OCI-LY1 (cell line): ENCODE measurements around the gene PRRC2B.

Source experiments
- H2AFZ ChIP-seq: fragments of 200-600 bp; sonication (generic), shearing (Covaris generic); 2 replicates; pipeline ENCODE4 v1.6.0; 2014; ENCODE audit warnings: antibody characterized with exemption, mild to moderate bottlenecking, low read length
- H3F3A ChIP-seq: fragments of 200-600 bp; sonication (generic), shearing (Covaris generic); 2 replicates; pipeline ENCODE4 v1.6.0; 2014; ENCODE audit warnings: mild to moderate bottlenecking, antibody characterized with exemption, low read length, moderate library complexity; ENCODE audit not compliant: insufficient read depth
- H3K27ac ChIP-seq: fragments of 200-600 bp; sonication (generic); 2 replicates; pipeline ENCODE4 v1.5.1; 2014; ENCODE audit warnings: low read length, mixed run types, mild to moderate bottlenecking, low read depth; ENCODE audit not compliant: poor library complexity, severe bottlenecking
- H3K27me3 ChIP-seq: fragments of 200-600 bp; sonication (generic); 2 replicates; pipeline ENCODE4 v1.6.0; 2014; ENCODE audit warnings: antibody characterized with exemption, mild to moderate bottlenecking, low read length, moderate library complexity; ENCODE audit not compliant: insufficient read depth
- H3K36me3 ChIP-seq: fragments of 200-600 bp; sonication (generic); 2 replicates; pipeline ENCODE4 v1.6.1; 2014; ENCODE audit warnings: mild to moderate bottlenecking, antibody characterized with exemption, low read length, moderate library complexity, mixed read lengths; ENCODE audit not compliant: insufficient read depth
- H3K4me1 ChIP-seq: fragments of 200-600 bp; sonication (generic); 2 replicates; pipeline ENCODE4 v1.5.1; 2014; ENCODE audit warnings: mild to moderate bottlenecking, low read length, moderate library complexity; ENCODE audit not compliant: insufficient read depth, severe bottlenecking
- H3K4me2 ChIP-seq: fragments of 200-600 bp; sonication (generic), shearing (Covaris generic); 2 replicates; pipeline ENCODE4 v1.6.1; 2014; ENCODE audit warnings: low read length
- H3K4me3 ChIP-seq: fragments of 200-600 bp; sonication (generic); 2 replicates; pipeline ENCODE4 v1.5.1; 2014; ENCODE audit warnings: low read length, low read depth, mild to moderate bottlenecking, mixed read lengths; ENCODE audit not compliant: poor library complexity, severe bottlenecking
- H3K79me2 ChIP-seq: fragments of 200-600 bp; shearing (Covaris generic); 2 replicates; pipeline ENCODE4 v1.6.1; 2016; ENCODE audit warnings: mixed run types, low read length, mixed read lengths; ENCODE audit not compliant: insufficient read depth
- H3K9ac ChIP-seq: fragments of 200-600 bp; sonication (generic), shearing (Covaris generic); 2 replicates; pipeline ENCODE4 v1.6.1; 2014; ENCODE audit warnings: mild to moderate bottlenecking, low read length, mixed read lengths
- H3K9me2 ChIP-seq: fragments of 200-600 bp; sonication (generic), shearing (Covaris generic); 2 replicates; pipeline ENCODE4 v1.6.1; 2014; ENCODE audit warnings: low read depth, mild to moderate bottlenecking, low read length, mixed read lengths
- H3K9me3 ChIP-seq: fragments of 200-600 bp; shearing (Covaris generic); 2 replicates; pipeline ENCODE4 v1.6.1; 2014; ENCODE audit warnings: low read length, mixed read lengths
- H4K20me1 ChIP-seq: fragments of 200-600 bp; sonication (generic), shearing (Covaris generic); 2 replicates; pipeline ENCODE4 v1.6.0; 2016; ENCODE audit warnings: mild to moderate bottlenecking, low read length; ENCODE audit not compliant: insufficient read depth
- EZH2 ChIP-seq: fragments of 200-600 bp; sonication (generic), shearing (Covaris generic); IDR thresholded peaks from 2 replicates; pipeline ENCODE4 v1.8.0; 2017; ENCODE audit warnings: borderline replicate concordance, mixed run types, mild to moderate bottlenecking, antibody characterized with exemption, low read length, moderate library complexity, mixed read lengths
- TF ChIP-seq, protein P1 (sequence below): fragments of 200-600 bp; sonication (generic), shearing (Covaris generic); IDR thresholded peaks from 2 replicates; pipeline ENCODE4 v1.5.1; 2017; ENCODE audit warnings: mild to moderate bottlenecking, antibody characterized with exemption, low read length, moderate library complexity, mixed read lengths

The PRRC2B gene

DNA sequence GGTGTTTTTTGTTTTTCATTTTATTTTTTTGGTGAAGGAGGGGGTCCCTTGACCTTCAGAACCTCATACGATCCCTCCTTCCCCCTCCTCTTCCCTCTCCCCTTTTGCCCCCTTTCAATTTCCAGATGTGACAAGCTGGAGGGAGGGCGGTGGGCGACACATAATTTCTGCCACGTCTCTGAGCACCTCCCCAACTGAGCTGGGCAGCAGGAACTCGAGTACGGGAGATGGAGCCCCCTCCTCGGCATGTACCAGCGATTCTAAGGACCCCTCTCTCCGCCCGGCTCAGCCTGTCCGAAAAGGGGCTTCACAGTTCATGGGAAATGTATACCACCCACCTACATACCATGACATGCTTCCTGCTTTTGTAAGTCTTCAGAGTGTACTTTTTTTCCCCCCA, 52.4 kb downstream of the PRRC2B start:
- peaks cover 3% of the 10 kb centered on the region; the same call in 1 of the 2 replicates for H3K79me2 ChIP-seq
- H3K36me3 ChIP-seq, result peaks cover 93% of the 10 kb centered on the region

DNA sequence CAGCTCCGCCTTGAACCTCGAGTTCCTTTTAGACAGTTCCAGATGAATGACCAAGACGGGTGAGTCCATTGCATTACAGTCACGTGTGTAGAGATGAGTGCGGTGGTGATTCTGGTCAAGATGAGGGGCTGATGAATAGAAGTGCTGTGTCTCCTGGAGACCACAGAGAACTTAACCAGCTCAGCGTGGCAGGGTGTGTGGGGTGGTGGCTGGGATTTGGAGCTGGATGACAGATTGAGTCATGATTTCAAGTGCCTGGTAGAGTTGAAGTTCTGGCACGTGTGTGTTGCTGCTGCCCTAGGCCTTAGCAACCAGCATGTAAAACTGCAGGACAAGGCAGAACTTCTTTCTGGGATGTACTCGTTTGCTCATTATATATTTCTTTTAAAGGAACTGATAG, 53.3 kb downstream of the PRRC2B start:
- Histone ChIP-seq H3K36me3 (peaks cover 93% of the 10 kb centered on the region), H3K9me3 (no peaks in the 10 kb centered on the region), H3K9me2 (no peaks in the 10 kb centered on the region), H3K27ac (no peak overlapping the region), H3K79me2 (peaks cover 3% of the 10 kb centered on the region; the same call in 1 of the 2 replicates), H2AFZ (no peak overlapping the region), H3K4me3 (no peak overlapping the region), H3K4me1 (no peaks in the 10 kb centered on the region), H3K27me3 (no peaks in the 10 kb centered on the region), H3F3A (no peaks in the 10 kb centered on the region), H4K20me1 (no peaks in the 10 kb centered on the region), H3K4me2 (no peak overlapping the region), H3K9ac (no peak overlapping the region)
- TF ChIP-seq, protein P1, sequence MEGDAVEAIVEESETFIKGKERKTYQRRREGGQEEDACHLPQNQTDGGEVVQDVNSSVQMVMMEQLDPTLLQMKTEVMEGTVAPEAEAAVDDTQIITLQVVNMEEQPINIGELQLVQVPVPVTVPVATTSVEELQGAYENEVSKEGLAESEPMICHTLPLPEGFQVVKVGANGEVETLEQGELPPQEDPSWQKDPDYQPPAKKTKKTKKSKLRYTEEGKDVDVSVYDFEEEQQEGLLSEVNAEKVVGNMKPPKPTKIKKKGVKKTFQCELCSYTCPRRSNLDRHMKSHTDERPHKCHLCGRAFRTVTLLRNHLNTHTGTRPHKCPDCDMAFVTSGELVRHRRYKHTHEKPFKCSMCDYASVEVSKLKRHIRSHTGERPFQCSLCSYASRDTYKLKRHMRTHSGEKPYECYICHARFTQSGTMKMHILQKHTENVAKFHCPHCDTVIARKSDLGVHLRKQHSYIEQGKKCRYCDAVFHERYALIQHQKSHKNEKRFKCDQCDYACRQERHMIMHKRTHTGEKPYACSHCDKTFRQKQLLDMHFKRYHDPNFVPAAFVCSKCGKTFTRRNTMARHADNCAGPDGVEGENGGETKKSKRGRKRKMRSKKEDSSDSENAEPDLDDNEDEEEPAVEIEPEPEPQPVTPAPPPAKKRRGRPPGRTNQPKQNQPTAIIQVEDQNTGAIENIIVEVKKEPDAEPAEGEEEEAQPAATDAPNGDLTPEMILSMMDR, result no peak
- TF ChIP-seq EZH2, result no peak

More for the DNA sequence above, 52.4 kb downstream of the PRRC2B start:
- Histone ChIP-seq H3K27ac (no peak overlapping the region), H3K9me2 (no peaks in the 10 kb centered on the region), H3K27me3 (no peaks in the 10 kb centered on the region), H4K20me1 (no peaks in the 10 kb centered on the region), H2AFZ (no peak overlapping the region), H3K9me3 (no peaks in the 10 kb centered on the region), H3F3A (no peaks in the 10 kb centered on the region), H3K9ac (no peak overlapping the region), H3K4me2 (no peak overlapping the region), H3K4me3 (no peak overlapping the region), H3K4me1 (peaks cover 1% of the 10 kb centered on the region)
- TF ChIP-seq, protein P1, result no peak

DNA sequence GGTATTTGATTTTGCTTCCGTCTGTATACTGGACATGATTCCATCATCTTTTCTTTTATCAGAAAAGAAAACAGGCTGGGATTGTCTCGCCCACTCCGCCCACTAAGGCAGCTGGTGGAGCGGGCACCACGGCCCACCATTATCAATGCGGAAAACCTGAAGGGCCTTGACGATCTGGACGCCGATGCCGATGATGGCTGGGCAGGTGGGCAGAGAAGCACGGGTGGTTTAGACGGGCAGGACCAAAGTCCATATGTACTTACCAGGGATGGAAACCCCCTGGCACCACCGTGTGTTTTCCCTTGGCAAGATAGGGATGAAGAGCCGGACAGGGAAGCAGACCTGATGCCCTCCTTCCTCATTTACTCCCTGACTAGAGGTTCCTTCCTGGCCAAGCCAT, 53.7 kb downstream of the PRRC2B start:
- no peak overlapping the region for H3K4me2 ChIP-seq
- peaks cover 3% of the 10 kb centered on the region; the same call in 1 of the 2 replicates for H3K79me2 ChIP-seq
- H3K9me3 ChIP-seq, result no peaks in the 10 kb centered on the region
- H3K9me2 ChIP-seq, result no peaks in the 10 kb centered on the region
- no peaks in the 10 kb centered on the region for H3F3A ChIP-seq
- H2AFZ ChIP-seq, result no peak overlapping the region
- no peak overlapping the region for H3K27ac ChIP-seq
- H3K36me3 ChIP-seq, result peaks cover 93% of the 10 kb centered on the region
- TF ChIP-seq, protein P1, result no peak
- no peak for TF ChIP-seq EZH2
- H3K9ac ChIP-seq, result no peak overlapping the region
- no peak overlapping the region for H3K4me3 ChIP-seq
- no peaks in the 10 kb centered on the region for H4K20me1 ChIP-seq
- H3K27me3 ChIP-seq, result no peaks in the 10 kb centered on the region
- H3K4me1 ChIP-seq, result no peaks in the 10 kb centered on the region
